Posterior vena cava (tissue), 2 donors: ENCODE results near the gene PDLIM7. TPM values are rescaled to one million over a fixed set of nuclear protein-coding genes. Genes with fewer than 3 reads are reported as not detected.
"Not testable (repeated sequence)": the region's sequence is repeated elsewhere in the genome, so short reads cannot be mapped to it uniquely, and the experiment has no call there.

ENCODE experiments used
- DNase-seq: peaks from one replicate; pipeline ENCODE4 v3.0.0-alpha.2; 2020; ENCODE audit warnings: low spot score
- intact Hi-C, 2 donors: fragments of 100-400 bp; cut with DNase I; formaldehyde crosslinking; loops; one replicate each; pipeline versions ENCODE4 v1.14.1 to v1.14.2; 2022 to 2023
- long read RNA-seq, 2 donors: library from polyadenylated mRNA; unstranded; transcript quantifications; one replicate each; pipeline ENCODE4 v2.0.0, GENCODE V29; 2020 to 2021
- total RNA-seq, 2 donors: library from RNA; stranded (reverse); fragmentation: NEBNext Ultra II Directional; extraction: Animal tissue kit (Norgen Biotek cat#: 25700); gene quantifications; one replicate each; pipeline ENCODE4 v1.2.1, GENCODE V29; 2021
- donor health status: DM: yes; HTN: yes; CAD: no.
- donor health status: DM: yes; HTN: yes; CAD: no.

The PDLIM7 gene, protein sequence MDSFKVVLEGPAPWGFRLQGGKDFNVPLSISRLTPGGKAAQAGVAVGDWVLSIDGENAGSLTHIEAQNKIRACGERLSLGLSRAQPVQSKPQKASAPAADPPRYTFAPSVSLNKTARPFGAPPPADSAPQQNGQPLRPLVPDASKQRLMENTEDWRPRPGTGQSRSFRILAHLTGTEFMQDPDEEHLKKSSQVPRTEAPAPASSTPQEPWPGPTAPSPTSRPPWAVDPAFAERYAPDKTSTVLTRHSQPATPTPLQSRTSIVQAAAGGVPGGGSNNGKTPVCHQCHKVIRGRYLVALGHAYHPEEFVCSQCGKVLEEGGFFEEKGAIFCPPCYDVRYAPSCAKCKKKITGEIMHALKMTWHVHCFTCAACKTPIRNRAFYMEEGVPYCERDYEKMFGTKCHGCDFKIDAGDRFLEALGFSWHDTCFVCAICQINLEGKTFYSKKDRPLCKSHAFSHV
- 100 to 1,000 TPM; 448 to 580 TPM for total RNA-seq
- long read RNA-seq, donor 1, transcript PDLIM7-202 (13 exons, 1,689 nt), result major isoform, 71 of 183 reads
- long read RNA-seq, donor 1, partial matches to known transcripts, result 68 of 183 reads
- long read RNA-seq, donor 1, other reads (novel, unspliced or antisense), result 33 of 183 reads
- long read RNA-seq, donor 2, transcript PDLIM7-202 (13 exons, 1,689 nt), result major isoform, 529 of 1,018 reads
- long read RNA-seq, donor 2, transcript PDLIM7-212 (3 exons, 556 nt), result minor isoform, 7 of 1,018 reads
- long read RNA-seq, donor 2, transcript PDLIM7-203 (13 exons, 1,567 nt), result minor isoform, 46 of 1,018 reads
- long read RNA-seq, donor 2, partial matches to known transcripts, result 217 of 1,018 reads
- long read RNA-seq, donor 2, other reads (novel, unspliced or antisense), result 216 of 1,018 reads

GRCh38 chr5:177497292-177498012 lies at the start of gene PDLIM7:
Gene PDLIM7 (minus strand): TSS chr5:177497604. CDS start chr5:177496512, 1,092 bp downstream.
- peak; percentile 98 for DNase-seq
- intact Hi-C loops, result loop anchor here in 1 of 2 donors (5.0 kb wide), 1 partner anchor 105 kb away; no protein-coding TSS in a partner anchor

DNA sequence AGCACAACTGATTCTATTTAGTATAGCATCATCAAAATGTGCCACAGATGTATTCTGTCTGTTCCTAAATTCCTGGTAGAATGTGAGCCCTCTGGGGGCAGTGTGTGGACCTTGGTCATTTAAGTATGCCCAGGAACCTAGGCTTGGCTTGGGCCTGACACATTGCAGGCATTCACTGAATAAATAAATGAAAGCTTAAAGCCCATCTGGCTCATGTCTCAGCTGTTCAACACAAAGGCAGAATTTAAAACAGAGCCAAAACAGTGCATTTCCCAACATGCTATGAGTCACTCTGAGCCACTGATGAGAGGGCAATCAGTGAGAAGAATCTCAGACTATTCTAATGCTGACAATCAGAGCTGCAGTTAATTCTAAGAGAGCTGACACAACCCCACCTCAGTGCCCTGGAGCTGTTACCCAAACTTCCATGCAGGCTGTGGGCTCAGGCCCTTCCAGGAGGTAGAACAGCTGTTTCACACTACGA lies 48.9 kb upstream of the PDLIM7 start:
- intact Hi-C loops, result no loop called here
- DNase-seq, result no peak

- intact Hi-C loops, result no loop called here
- peak; percentile 92 for DNase-seq
Observed at GRCh38 chr5:177545487-177546257, 48.3 kb upstream of the PDLIM7 start.

DNA sequence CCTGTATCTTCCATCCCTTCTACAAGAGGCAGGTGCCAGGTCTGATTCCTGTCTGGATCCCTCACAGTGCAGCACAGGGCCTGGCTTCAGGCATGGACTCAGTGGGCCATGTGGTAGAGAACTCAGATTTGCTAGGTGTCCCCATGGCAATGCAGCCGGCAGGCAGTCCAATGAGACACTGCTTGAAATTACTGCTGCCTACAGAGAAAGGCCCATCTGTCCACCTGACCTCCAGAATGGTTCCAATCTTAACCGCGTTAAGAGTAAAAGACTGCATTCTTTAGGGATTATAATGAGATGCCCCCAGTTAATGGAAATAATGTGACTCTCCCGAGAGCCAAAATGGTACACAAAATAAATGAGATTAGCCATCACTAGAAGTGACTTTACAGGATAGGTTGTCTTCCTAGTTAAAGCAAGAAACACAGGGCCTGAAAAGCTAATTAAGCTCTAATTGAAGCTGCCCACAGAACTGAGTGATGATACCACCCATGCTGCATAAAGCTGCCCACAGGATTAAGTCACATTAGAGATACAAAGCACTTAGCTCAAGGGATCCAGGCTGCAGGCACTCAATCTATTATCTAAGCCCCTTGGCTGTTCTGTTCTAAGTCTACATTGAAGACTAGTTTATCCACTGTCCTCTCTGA lies 45.5 kb upstream of the PDLIM7 start:
- intact Hi-C loops, result no loop called here
- no peak for DNase-seq

DNA sequence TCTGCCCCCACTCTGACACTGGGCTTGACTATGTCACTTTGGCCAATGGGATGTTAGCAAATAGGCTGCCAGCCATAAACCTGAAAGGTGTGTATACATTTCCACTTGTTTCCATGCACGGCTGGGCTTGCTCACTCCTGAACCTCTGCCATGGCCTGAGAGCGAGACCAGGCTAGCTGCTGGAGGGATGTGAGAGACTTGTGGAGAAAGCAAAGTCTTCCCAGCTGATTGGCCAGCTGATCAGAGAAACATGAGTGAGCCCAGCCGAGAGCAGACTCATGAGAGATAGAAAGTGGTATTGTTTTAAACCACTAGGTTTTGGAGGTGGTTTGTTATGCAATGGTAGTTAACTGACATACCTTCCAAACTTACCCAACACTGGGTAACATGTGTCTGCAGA lies 43.0 kb upstream of the PDLIM7 start:
- DNase-seq, result no peak
- intact Hi-C loops, result no loop called here

- intact Hi-C loops, result no loop called here
- DNase-seq, result no peak
Observed at GRCh38 chr5:177539411-177539810, 42.0 kb upstream of the PDLIM7 start.

DNA sequence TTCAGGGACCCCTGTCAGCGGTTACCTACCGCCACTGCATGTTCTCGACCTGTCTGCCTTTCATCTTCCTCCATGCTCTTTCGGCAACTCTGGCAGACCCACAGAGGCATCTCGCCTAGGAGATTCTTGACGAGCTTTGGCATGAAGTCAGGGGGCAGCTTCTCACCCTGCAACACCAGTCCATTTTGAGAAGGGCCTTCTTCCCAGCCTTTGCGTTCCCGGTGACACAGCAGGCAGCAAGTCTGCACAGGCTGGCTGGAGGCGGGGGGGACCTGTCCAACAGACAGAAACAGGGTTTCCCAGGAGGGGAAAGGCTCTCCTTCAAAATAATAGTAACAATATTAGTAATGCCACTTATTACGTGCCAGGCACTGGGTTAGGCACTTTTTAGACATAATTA lies 41.5 kb upstream of the PDLIM7 start:
- intact Hi-C loops, result no loop called here
- no peak for DNase-seq

- intact Hi-C loops, result no loop called here
- no peak for DNase-seq
Observed at GRCh38 chr5:177537389-177538361, 40.3 kb upstream of the PDLIM7 start.

GRCh38 chr5:177536386-177536785 lies 39.0 kb upstream of the PDLIM7 start:
- DNase-seq, result no peak
- intact Hi-C loops, result no loop called here

DNA sequence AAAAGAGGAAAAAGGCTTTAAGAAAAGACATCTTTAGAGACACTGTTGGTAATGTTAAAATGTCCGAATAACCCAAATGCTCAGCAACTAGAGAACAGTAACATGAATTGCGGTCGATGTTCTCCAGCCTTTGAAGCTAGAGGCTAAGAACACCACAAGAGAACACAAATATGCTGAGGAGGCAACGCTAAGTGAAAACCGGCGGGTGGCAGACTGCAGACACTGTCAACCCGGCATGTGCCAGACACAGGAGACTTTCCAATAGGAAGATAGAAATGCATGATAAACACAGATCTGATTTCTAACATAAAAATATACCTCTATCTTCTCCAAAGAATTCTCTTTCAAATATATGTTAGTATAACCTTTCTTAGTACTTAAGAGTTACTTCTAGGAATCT lies 37.7 kb upstream of the PDLIM7 start:
- DNase-seq, result no peak
- intact Hi-C loops, result no loop called here

DNA sequence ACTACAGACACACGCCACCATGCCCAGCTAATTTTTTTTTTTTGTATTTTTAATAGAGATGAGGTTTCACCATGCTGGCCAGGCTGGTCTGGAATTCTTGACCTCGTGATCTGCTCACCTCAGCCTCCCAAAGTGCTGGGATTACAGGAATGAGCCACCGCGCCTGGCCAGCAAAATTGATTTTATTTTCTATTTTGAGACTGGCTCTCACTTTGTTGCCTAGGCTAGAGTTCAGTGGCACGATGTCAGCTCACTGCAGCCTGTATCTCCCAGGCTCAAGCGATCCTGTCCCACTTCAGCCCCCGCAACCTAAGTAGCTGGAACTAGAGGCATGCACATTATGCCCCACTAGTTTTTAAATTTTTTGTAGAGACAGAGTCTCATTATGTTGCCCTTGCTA lies 37.0 kb upstream of the PDLIM7 start:
- intact Hi-C loops, result not testable (repeated sequence)
- DNase-seq, result peak; percentile 31

GRCh38 chr5:177531209-177531940 lies 34.0 kb upstream of the PDLIM7 start:
- intact Hi-C loops, result no loop called here
- peak; percentile 52 for DNase-seq

DNA sequence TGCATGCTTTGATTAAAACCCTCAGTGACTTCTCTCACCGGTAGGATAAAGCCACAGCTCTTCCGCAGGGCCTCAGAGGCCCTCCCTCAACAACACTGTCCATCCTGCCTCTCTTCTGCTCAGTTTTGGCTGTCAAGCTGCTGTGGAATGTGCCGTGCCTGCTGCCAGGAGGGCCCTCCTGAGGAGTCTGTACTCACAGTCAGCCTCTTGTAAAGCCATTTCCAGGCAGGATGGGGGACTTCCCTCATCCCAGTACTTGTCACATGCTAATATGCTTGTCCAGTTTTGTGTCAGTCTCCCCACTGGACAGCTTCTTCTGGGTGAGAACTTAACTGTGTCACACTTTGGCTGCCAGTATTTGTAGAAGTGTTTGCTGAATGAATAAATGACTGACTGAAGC lies 33.2 kb upstream of the PDLIM7 start:
- intact Hi-C loops, result no loop called here
- peak; percentile 29 for DNase-seq

DNA sequence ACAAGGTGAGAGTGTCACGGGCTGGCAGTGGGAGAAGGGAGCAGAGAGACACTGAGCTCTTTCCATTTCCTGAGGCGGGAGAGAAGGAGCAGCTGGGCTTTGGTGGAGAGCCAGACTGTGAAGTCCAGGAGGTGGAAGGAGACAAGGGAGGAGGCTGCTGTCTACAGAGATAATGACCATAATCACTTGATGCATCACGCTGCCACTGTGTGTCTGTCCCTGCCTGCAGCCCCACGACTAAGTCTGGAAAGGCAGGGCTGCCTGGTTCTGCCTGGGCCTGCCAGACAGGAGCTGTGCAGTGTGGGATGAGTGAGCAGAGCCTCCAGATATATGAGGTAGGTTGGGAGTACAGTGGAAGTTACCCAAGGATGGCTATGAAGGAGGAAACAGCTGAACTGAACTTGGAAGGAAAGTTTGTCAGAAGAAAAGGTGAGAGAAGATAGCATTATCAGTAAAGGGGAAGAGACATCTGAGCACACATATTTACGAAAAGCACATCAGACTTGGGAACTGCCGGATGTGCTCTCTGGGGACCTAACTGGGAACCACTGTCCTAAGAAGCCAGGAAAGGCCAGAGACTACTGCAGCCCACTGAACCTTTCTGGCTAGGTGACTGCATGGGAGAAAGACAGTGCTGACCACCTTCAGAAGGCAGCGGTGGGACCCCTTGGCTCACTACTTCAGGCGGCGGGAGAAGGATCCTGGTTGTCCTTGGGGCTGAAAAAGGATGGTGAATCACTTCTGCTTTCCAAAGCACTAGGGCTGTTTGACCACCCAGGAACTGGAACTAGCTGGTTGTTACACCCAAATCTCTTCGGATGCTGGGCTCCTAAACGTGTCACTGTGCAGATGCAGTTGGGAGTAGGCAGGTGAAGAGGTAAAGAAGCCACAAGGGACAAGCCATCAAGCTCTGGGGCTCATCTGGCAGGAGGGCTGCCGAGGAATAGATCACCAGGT lies 32.1 kb upstream of the PDLIM7 start:
- intact Hi-C loops, result no loop called here
- peak; percentile 52 for DNase-seq

DNA sequence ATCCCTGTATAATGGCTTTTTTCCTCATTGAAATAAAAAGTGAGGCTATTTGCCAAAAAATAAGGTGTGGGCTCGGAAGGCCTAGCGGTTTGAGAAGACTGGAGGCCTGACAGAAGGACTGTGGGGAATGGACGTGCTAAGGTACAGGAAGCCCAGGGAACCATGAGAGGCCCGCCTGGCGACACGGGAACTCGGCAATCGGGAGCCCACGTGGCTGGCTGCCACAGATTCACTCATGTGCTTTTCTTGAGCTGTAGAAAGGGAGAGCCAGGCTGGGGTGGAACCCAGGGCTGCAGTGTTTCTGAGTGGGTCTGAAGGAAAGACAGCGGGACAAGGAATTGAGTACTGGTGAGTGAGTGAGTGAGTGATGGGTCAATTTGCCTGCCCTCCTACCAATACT lies 31.2 kb upstream of the PDLIM7 start:
- intact Hi-C loops, result no loop called here
- DNase-seq, result peak; percentile 49
